SU-DHL-6 (cell line): Measurements from ENCODE around the gene C7orf25.

Source experiments
- H2AFZ ChIP-seq: fragments of 200-600 bp; sonication (generic); 2 replicates; pipeline ENCODE4 v1.6.1; 2014; ENCODE audit warnings: low read depth, mild to moderate bottlenecking, moderate library complexity, mixed read lengths, antibody characterized with exemption, low read length; ENCODE audit not compliant: severe bottlenecking
- H3F3A ChIP-seq: fragments of 200-600 bp; shearing (Covaris generic); 2 replicates; pipeline ENCODE4 v1.6.0; 2016; ENCODE audit warnings: antibody characterized with exemption, mild to moderate bottlenecking; ENCODE audit not compliant: insufficient read depth
- H3K27ac ChIP-seq: fragments of 200-600 bp; sonication (generic); 2 replicates; pipeline ENCODE4 v1.5.1; 2016; ENCODE audit warnings: low read depth, mild to moderate bottlenecking, low read length, moderate library complexity, mixed read lengths
- H3K27me3 ChIP-seq: fragments of 200-600 bp; sonication (generic), shearing (Covaris generic); 2 replicates; pipeline ENCODE4 v1.6.0; 2014; ENCODE audit warnings: mild to moderate bottlenecking, low read length
- H3K36me3 ChIP-seq: fragments of 200-600 bp; sonication (generic); 2 replicates; pipeline ENCODE4 v1.6.1; 2014; ENCODE audit warnings: mild to moderate bottlenecking, low read length, mixed read lengths
- H3K4me2 ChIP-seq: fragments of 300-600, 200-600 bp; shearing (Covaris generic), sonication (generic); 2 replicates; pipeline ENCODE4 v1.6.0; 2014; ENCODE audit warnings: low read length, low read depth, mild to moderate bottlenecking; ENCODE audit not compliant: poor library complexity, severe bottlenecking
- H3K4me3 ChIP-seq: fragments of 200-600 bp; sonication (generic); 2 replicates; pipeline ENCODE4 v1.5.1; 2014; ENCODE audit warnings: antibody characterized with exemption, low read length, mild to moderate bottlenecking, mixed read lengths; ENCODE audit not compliant: insufficient read depth, poor library complexity, severe bottlenecking
- H3K79me2 ChIP-seq: fragments of 200-600 bp; sonication (generic); 2 replicates; pipeline ENCODE4 v1.6.1; 2014; ENCODE audit warnings: mild to moderate bottlenecking, low read length, moderate library complexity; ENCODE audit not compliant: insufficient read depth
- H3K9ac ChIP-seq: fragments of 200-600 bp; sonication (generic); 2 replicates; pipeline ENCODE4 v1.7.0; 2014; ENCODE audit warnings: mild to moderate bottlenecking, low read length
- H3K9me2 ChIP-seq: fragments of 200-600 bp; sonication (generic); replicated peaks from 2 replicates; pipeline ENCODE4 v1.6.1; 2014; ENCODE audit warnings: low read length; ENCODE audit not compliant: insufficient read depth
- H3K9me3 ChIP-seq: fragments of 200-600 bp; sonication (generic); 2 replicates; pipeline ENCODE4 v1.6.1; 2014; ENCODE audit warnings: low read length, mixed read lengths; ENCODE audit not compliant: insufficient read depth
- H4K20me1 ChIP-seq: fragments of 200-600 bp; sonication (generic); 2 replicates; pipeline ENCODE4 v1.6.1; 2014; ENCODE audit warnings: low read depth, mild to moderate bottlenecking, antibody characterized with exemption, low read length, moderate library complexity, mixed read lengths
- EZH2phosphoT487 ChIP-seq: fragments of 200-600 bp; sonication (generic), shearing (Covaris generic); conservative IDR thresholded peaks from 2 replicates; pipeline ENCODE4 v1.6.1; 2018; ENCODE audit warnings: mild to moderate bottlenecking, antibody characterized with exemption, low read length, moderate library complexity, mixed read lengths
- TF ChIP-seq, protein P1 (sequence below): fragments of 200-600 bp; sonication (generic); IDR thresholded peaks from one replicate; pipeline ENCODE4 v1.5.1; 2017; ENCODE audit warnings: antibody characterized with exemption, mild to moderate bottlenecking, low read length, moderate library complexity; ENCODE audit not compliant: insufficient read depth, poor library complexity, severe bottlenecking

Gene C7orf25

DNA sequence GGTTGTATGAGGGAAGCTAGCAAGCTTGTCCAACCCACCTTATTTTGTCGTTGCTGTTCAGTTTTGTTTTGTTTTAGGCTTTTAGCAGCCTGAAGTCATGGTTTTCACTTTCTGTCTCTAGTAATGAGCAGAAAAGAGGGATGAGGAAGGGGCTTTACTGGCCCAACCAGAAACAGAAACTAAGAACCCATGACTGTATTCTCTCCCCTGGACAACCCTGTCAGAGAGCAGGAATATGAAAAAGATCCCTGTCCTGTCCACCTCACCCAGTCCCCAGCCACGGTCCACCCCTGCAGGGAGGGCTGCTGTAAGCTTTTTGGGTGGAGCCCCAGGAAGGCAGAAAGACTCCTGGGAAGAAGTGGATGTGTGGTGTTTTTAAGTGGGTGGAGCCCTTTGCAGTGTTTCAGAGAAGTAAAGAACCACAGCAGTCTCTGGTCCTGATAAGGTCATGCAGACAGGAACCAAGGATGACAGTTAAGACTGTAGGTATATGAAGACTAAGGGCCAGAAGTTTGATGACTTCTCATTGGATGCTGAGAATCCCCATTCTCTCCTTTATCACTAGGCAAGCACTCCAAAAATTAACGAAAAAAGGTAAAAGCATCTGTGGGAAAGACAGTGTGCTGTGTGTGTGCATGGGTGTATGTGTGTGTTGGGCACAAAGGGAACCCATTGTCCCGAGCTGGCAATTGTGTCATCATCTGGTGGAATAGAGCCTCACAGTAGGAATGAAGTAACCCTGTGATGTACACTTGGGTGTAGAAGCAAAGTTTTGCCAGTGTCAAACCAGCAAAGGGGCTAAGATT lies 34.2 kb upstream of the C7orf25 start:
- Histone ChIP-seq H3F3A (no peaks in the 10 kb centered on the region), H2AFZ (no peak overlapping the region), H3K27ac (no peak overlapping the region), H3K9ac (no peak overlapping the region), H3K27me3 (no peaks in the 10 kb centered on the region), H3K9me2 (no peaks in the 10 kb centered on the region), H3K79me2 (no peaks in the 10 kb centered on the region), H4K20me1 (no peaks in the 10 kb centered on the region), H3K4me2 (no peak overlapping the region), H3K9me3 (no peaks in the 10 kb centered on the region), H3K4me3 (no peak overlapping the region), H3K36me3 (no peaks in the 10 kb centered on the region)
- TF ChIP-seq, protein P1, sequence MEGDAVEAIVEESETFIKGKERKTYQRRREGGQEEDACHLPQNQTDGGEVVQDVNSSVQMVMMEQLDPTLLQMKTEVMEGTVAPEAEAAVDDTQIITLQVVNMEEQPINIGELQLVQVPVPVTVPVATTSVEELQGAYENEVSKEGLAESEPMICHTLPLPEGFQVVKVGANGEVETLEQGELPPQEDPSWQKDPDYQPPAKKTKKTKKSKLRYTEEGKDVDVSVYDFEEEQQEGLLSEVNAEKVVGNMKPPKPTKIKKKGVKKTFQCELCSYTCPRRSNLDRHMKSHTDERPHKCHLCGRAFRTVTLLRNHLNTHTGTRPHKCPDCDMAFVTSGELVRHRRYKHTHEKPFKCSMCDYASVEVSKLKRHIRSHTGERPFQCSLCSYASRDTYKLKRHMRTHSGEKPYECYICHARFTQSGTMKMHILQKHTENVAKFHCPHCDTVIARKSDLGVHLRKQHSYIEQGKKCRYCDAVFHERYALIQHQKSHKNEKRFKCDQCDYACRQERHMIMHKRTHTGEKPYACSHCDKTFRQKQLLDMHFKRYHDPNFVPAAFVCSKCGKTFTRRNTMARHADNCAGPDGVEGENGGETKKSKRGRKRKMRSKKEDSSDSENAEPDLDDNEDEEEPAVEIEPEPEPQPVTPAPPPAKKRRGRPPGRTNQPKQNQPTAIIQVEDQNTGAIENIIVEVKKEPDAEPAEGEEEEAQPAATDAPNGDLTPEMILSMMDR: no peak
- TF ChIP-seq EZH2phosphoT487: no peak

DNA sequence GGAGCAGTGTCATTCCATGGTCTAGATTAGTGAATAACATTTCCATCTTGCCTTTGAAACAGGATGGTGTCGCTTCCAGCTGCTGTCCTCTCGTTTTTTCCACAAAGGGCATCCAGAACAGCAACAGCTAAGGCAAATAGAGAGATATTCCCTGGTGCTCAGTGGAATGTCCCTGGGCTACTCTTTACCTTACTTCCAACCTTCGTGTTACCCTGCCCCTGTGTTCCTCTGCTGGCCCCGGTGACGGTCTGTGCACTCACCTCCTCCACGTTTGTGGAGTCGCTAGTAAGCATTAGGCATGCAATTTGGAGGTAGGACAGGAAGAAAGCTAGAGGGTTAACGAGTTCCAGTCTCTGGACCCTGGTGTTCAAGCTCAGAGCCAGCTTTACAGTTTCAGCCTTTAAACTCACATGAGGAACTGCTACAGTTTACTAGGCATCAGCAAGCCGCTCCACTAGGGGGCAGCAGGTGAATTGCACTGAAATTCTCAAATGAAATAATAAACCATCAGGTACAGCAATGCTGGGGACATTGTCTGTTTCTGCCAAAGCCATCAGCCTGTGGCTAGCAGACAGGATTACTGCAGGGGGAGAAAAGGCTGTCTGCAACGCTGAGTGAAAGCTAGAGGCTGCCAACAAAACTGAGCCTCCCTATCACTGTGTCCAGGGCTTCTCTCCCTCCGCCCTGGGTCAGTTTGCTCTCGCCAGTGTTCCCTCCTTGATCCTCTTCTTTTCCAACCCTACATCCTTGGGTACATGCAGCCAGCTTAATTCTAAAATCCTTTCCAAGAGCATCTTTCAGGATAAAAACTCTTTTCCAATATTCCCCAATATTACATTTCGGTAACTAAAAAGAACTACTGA lies 29.3 kb upstream of the C7orf25 start:
- no peak overlapping the region for H3K9ac ChIP-seq
- H3K9me3 ChIP-seq: no peaks in the 10 kb centered on the region
- H3K9me2 ChIP-seq: no peaks in the 10 kb centered on the region
- no peaks in the 10 kb centered on the region for H3K27me3 ChIP-seq
- H3K27ac ChIP-seq: no peak overlapping the region
- H3F3A ChIP-seq: no peaks in the 10 kb centered on the region
- H3K4me2 ChIP-seq: no peak overlapping the region
- H4K20me1 ChIP-seq: no peaks in the 10 kb centered on the region; the same call in 1 of the 2 replicates
- H3K36me3 ChIP-seq: peaks cover 15% of the 10 kb centered on the region
- H3K79me2 ChIP-seq: no peaks in the 10 kb centered on the region
- H2AFZ ChIP-seq: no peak overlapping the region
- TF ChIP-seq, protein P1: peak; percentile 97
- no peak for TF ChIP-seq EZH2phosphoT487
- H3K4me3 ChIP-seq: no peak overlapping the region

DNA sequence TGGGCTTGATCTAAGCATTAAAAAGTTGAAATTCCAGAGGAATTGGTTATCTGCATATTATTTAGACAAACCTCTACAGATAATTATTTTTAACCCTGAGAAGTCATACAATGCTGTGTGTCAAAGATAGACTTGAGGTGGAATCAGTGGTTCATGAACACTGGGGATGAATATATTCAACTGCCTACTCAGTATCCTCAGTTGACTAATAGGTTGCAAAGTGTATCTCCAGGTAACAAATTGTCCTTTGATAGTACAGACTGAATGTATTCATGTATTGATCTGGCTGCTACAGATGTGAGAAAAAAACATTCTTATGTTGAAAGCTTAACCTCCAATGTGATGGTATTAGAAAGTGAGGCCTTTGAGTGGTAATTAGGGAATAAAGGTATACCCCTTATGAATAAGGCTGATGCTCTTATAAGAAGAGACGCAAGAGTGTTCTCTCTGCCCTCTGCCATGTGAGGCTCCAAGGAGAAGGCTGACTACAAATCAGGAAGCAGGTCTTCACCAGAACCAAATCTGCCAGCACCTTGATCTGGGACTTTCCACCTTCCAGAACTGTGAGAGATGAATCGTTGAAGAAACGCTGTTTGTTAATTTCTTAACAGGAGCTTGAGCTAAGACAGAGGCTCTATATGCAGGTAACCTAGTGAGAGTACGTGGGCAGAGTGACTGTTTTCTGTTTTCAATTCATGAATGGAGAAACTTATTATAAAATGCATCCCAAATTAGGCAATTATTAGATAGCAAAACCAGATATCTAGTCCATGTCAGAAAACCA lies 27.8 kb upstream of the C7orf25 start:
- no peak overlapping the region for H3K4me3 ChIP-seq
- H3K9ac ChIP-seq: no peak overlapping the region
- no peak overlapping the region for H3K27ac ChIP-seq
- H3K36me3 ChIP-seq: peaks cover 27% of the 10 kb centered on the region
- TF ChIP-seq EZH2phosphoT487: no peak
- TF ChIP-seq, protein P1: no peak
- H3K9me2 ChIP-seq: no peaks in the 10 kb centered on the region
- H3F3A ChIP-seq: peaks cover 4% of the 10 kb centered on the region; the same call in 1 of the 2 replicates
- H4K20me1 ChIP-seq: no peaks in the 10 kb centered on the region; the same call in 1 of the 2 replicates
- H2AFZ ChIP-seq: no peak overlapping the region
- peaks cover 6% of the 10 kb centered on the region; the same call in 1 of the 2 replicates for H3K79me2 ChIP-seq
- no peaks in the 10 kb centered on the region for H3K27me3 ChIP-seq
- H3K9me3 ChIP-seq: no peaks in the 10 kb centered on the region
- H3K4me2 ChIP-seq: no peak overlapping the region
